DOHH2 (cell line): Measurements from ENCODE around the gene CENPW.

Source experiments
- H3F3A ChIP-seq: fragments of 200-600 bp; sonication (generic), shearing (Covaris generic); 2 replicates; pipeline ENCODE4 v1.6.0; 2016; ENCODE audit warnings: antibody characterized with exemption, mild to moderate bottlenecking; ENCODE audit not compliant: control insufficient read depth, insufficient read depth
- H3K27ac ChIP-seq: fragments of 200-600 bp; sonication (generic); 2 replicates; pipeline ENCODE4 v1.5.1; 2014; ENCODE audit warnings: low read depth, mild to moderate bottlenecking, low read length, moderate library complexity
- H3K27me3 ChIP-seq: fragments of 200-600 bp; sonication (generic); 2 replicates; pipeline ENCODE4 v1.6.1; 2014; ENCODE audit warnings: mild to moderate bottlenecking, low read length, mixed read lengths; ENCODE audit not compliant: control insufficient read depth
- H3K36me3 ChIP-seq: fragments of 200-600 bp; sonication (generic); 2 replicates; pipeline ENCODE4 v1.6.1; 2014; ENCODE audit warnings: mild to moderate bottlenecking, low read length, moderate library complexity, mixed read lengths; ENCODE audit not compliant: control insufficient read depth
- H3K4me1 ChIP-seq: fragments of 200-600 bp; sonication (generic); 2 replicates; pipeline ENCODE4 v1.6.1; 2014; ENCODE audit warnings: mild to moderate bottlenecking, low read length, mixed read lengths; ENCODE audit not compliant: control insufficient read depth
- H3K4me2 ChIP-seq: fragments of 200-600 bp; sonication (generic); 2 replicates; pipeline ENCODE4 v1.6.0; 2014; ENCODE audit warnings: mild to moderate bottlenecking, low read length, moderate library complexity
- H3K4me3 ChIP-seq: fragments of 200-600 bp; sonication (generic); 2 replicates; pipeline ENCODE4 v1.5.1; 2014; ENCODE audit warnings: mild to moderate bottlenecking, low read length, mixed read lengths
- H3K79me2 ChIP-seq: fragments of 200-600 bp; sonication (generic); 2 replicates; pipeline ENCODE4 v1.6.1; 2014; ENCODE audit warnings: mild to moderate bottlenecking, low read length, mixed read lengths; ENCODE audit not compliant: control insufficient read depth
- H3K9me2 ChIP-seq: fragments of 200-600 bp; sonication (generic); replicated peaks from 2 replicates; pipeline ENCODE4 v1.6.1; 2014; ENCODE audit warnings: mild to moderate bottlenecking, low read length, mixed read lengths; ENCODE audit not compliant: control insufficient read depth
- H3K9me3 ChIP-seq: fragments of 200-600 bp; sonication (generic); 2 replicates; pipeline ENCODE4 v1.6.1; 2014; ENCODE audit warnings: antibody characterized with exemption, low read length, mixed read lengths; ENCODE audit not compliant: control insufficient read depth, insufficient read depth
- H4K20me1 ChIP-seq: fragments of 200-600 bp; sonication (generic); 2 replicates; pipeline ENCODE4 v1.6.0; 2014; ENCODE audit warnings: low read depth, mild to moderate bottlenecking, antibody characterized with exemption, low read length, moderate library complexity; ENCODE audit not compliant: control insufficient read depth, insufficient read depth
- EZH2phosphoT487 ChIP-seq: fragments of 200-600 bp; sonication (generic); IDR thresholded peaks from 2 replicates; pipeline ENCODE4 v1.6.1; 2017; ENCODE audit warnings: borderline replicate concordance, mild to moderate bottlenecking, antibody characterized with exemption, low read length, moderate library complexity, mixed read lengths
- TF ChIP-seq, protein P1 (sequence below): fragments of 200-600 bp; sonication (generic); IDR thresholded peaks from one replicate; pipeline ENCODE4 v1.5.1; 2014; ENCODE audit warnings: antibody characterized with exemption, mild to moderate bottlenecking, low read depth, low read length; ENCODE audit not compliant: poor library complexity, severe bottlenecking

Gene CENPW

GRCh38 chr6:126312013-126312665 lies 27.8 kb upstream of the CENPW start:
- Histone ChIP-seq H3K9me3 (no peaks in the 10 kb centered on the region), H3K4me2 (no peak overlapping the region), H3K4me1 (no peaks in the 10 kb centered on the region), H3F3A (no peaks in the 10 kb centered on the region), H3K4me3 (no peak overlapping the region), H3K9me2 (no peaks in the 10 kb centered on the region), H3K27me3 (peaks cover 6% of the 10 kb centered on the region; the same call in 1 of the 2 replicates), H3K27ac (no peak overlapping the region), H4K20me1 (no peaks in the 10 kb centered on the region), H3K36me3 (no peaks in the 10 kb centered on the region), H3K79me2 (no peaks in the 10 kb centered on the region)
- TF ChIP-seq, protein P1, sequence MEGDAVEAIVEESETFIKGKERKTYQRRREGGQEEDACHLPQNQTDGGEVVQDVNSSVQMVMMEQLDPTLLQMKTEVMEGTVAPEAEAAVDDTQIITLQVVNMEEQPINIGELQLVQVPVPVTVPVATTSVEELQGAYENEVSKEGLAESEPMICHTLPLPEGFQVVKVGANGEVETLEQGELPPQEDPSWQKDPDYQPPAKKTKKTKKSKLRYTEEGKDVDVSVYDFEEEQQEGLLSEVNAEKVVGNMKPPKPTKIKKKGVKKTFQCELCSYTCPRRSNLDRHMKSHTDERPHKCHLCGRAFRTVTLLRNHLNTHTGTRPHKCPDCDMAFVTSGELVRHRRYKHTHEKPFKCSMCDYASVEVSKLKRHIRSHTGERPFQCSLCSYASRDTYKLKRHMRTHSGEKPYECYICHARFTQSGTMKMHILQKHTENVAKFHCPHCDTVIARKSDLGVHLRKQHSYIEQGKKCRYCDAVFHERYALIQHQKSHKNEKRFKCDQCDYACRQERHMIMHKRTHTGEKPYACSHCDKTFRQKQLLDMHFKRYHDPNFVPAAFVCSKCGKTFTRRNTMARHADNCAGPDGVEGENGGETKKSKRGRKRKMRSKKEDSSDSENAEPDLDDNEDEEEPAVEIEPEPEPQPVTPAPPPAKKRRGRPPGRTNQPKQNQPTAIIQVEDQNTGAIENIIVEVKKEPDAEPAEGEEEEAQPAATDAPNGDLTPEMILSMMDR, result peak; percentile 27
- TF ChIP-seq EZH2phosphoT487, result no peak

GRCh38 chr6:126313941-126314340 lies 26.0 kb upstream of the CENPW start:
- H3K27ac ChIP-seq, result no peak overlapping the region
- no peaks in the 10 kb centered on the region for H3K79me2 ChIP-seq
- no peaks in the 10 kb centered on the region for H3K9me2 ChIP-seq
- no peaks in the 10 kb centered on the region for H3K4me1 ChIP-seq
- no peak overlapping the region for H3K4me3 ChIP-seq
- no peaks in the 10 kb centered on the region for H3K36me3 ChIP-seq
- no peaks in the 10 kb centered on the region for H3F3A ChIP-seq
- H3K27me3 ChIP-seq, result peaks cover 6% of the 10 kb centered on the region; the same call in 1 of the 2 replicates
- H3K9me3 ChIP-seq, result no peaks in the 10 kb centered on the region
- no peak overlapping the region for H3K4me2 ChIP-seq
- H4K20me1 ChIP-seq, result no peaks in the 10 kb centered on the region
- TF ChIP-seq, protein P1, result no peak
- TF ChIP-seq EZH2phosphoT487, result no peak

- no peaks in the 10 kb centered on the region for H3K79me2 ChIP-seq
- no peaks in the 10 kb centered on the region for H4K20me1 ChIP-seq
- no peaks in the 10 kb centered on the region for H3K4me1 ChIP-seq
- no peaks in the 10 kb centered on the region for H3F3A ChIP-seq
- H3K9me3 ChIP-seq, result no peaks in the 10 kb centered on the region
- no peak overlapping the region for H3K4me2 ChIP-seq
- no peak overlapping the region for H3K4me3 ChIP-seq
- no peaks in the 10 kb centered on the region for H3K36me3 ChIP-seq
- peaks cover 6% of the 10 kb centered on the region; the same call in 1 of the 2 replicates for H3K27me3 ChIP-seq
- TF ChIP-seq, protein P1, result no peak
- TF ChIP-seq EZH2phosphoT487, result no peak
- no peaks in the 10 kb centered on the region for H3K9me2 ChIP-seq
- H3K27ac ChIP-seq, result no peak overlapping the region
Observed at GRCh38 chr6:126318797-126319196, 21.1 kb upstream of the CENPW start.
